Measurements from ENCODE around the gene ALK.
"Not testable (repeated sequence)": the region's sequence is repeated elsewhere in the genome, so short reads cannot be mapped to it uniquely, and the experiment has no call there.

Gene ALK

DNA sequence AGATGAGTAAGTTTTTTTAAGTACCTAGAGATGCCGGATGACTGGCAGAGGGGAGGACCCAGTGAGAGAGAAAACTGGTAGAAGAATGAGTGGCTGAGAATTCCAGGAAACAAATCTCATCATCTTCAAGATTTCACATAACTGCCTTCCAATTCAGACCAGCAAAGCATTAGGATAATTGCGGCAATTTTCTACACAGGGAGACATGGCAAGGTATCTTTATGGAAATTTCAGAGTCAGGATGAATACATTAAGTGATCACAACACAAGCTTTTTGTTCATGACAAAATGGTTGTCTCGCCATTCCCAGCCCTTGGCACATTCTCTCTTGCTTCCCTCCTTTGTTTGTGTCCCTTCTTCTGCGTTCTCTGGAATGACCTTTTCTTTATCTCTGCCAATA, 82.1 kb downstream of the ALK start:
- no peak for DNase-seq (ENCODE audit: low spot score)

DNA sequence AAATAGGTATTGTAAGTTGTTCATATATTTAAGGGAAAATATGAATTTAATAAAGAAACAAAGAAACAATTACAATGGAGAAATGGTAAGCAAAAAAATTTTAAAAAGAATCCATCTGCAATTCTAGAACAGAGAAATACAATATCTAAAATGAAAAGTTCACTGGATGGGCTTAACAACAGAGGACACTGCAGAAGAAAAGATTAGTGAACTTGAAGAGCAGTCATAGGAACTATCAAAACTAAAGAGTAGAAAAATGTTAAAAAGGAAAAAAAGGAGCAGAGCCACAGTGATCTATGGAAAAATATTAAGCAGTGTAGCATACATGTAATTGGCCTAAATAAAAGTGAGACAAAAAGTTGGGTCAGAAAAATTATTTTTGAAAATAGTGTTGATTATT, 83.5 kb downstream of the ALK start:
- no peak for DNase-seq (ENCODE audit: low spot score)

DNA sequence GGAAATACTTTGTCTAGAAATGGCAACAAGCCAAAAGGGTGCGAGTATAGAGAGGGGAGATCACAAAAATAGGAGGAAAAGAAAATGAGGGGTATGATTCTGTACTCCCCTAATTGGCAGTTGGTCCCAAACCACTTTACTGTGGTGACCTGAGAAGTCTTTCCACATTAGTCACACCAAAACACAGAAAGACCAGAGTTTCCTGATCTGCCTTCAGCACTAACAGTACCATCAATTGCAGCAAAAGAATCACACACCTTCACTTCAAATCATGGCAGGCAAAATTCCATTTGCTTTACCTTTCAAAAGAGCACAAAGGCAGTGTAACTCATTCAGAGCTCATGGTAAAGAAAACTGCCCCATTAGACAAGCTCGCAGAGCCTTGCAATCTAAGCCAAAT, 86.8 kb downstream of the ALK start:
- no peak for DNase-seq (ENCODE audit: low spot score)

DNA sequence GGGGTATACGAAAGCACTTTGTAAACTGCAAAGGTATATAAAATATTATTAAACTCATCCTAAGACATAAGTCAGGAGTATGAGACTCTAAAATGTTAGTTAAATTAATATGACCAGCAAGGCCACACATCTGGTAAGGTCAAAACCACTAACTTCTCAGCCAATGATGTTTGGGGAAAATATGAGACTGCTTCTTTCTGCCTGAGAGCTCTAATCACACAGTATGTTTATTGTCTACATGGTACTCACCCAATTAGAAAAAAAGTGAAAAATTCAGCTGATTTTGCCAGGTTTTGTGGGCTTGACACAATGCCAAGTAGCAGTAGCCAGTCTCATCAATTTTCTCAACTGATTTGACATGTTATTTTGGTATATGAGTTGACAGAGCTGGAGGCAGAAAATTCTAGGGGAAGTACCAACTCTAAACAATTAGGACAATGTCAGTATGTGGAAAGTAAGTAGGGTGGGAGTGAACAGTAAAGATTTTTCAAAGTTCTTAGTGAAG, 87.3 kb downstream of the ALK start:
- no peak for DNase-seq (ENCODE audit: low spot score)

DNA sequence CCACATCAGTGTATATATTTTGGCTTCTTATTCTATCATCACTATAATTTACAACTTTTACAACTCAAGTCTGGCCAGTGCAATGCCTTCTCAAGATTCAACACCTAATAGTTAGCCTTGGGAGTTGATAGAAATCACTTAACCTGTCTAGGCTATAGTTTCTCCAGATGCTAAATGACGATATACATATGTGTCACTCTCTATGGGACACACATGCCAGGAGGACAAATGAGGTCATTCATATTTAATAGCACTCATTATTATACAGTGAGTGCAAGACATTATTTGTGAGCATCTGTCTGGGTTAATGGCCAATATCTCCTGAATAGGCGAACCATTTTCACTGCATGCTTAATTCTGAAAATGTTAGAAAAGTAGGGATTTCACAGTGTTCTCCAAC, 89.8 kb downstream of the ALK start:
- DNase-seq (ENCODE audit: low spot score) = no peak

DNA sequence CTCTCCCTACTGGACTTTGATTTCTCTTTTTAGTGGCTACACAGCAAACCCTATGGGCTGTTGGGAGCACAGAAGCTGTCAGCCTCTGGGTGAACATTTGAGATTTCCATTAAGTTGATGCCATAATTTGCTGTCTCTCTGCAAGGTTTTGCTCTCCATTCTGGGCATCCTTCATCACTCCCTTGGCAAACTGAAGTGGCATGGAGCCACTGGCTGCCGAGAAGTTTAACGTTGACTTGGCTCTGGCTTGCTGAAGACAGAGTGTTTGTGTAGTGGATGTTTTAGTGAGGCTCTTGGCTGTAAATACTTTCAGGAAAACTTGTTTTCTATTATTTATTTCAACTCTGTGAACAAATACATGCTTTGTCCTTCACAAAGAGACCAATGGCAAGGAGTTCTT, 91.5 kb downstream of the ALK start:
- peak; percentile 65 for DNase-seq (ENCODE audit: low spot score)

DNA sequence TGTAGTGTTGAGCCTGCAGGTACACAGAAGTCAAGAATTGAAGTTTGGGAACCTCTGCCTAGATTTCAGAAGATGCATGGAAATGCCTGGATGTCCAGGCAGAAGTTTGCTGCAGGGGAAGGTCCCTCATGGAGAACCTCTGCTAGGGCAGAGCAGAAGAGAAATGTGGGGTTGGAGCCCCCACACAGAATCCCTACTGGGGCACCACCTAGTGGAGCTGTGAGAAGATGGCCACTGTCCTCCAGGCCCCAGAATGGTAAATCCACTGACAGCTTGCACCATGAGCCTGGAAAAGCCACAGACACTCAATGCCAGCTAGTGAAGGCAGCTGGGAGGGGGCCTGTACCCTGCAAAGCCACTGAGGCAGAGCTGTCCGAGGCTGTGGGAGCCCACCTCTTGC, 97.2 kb downstream of the ALK start:
- DNase-seq (ENCODE audit: low spot score) = not testable (repeated sequence)

DNA sequence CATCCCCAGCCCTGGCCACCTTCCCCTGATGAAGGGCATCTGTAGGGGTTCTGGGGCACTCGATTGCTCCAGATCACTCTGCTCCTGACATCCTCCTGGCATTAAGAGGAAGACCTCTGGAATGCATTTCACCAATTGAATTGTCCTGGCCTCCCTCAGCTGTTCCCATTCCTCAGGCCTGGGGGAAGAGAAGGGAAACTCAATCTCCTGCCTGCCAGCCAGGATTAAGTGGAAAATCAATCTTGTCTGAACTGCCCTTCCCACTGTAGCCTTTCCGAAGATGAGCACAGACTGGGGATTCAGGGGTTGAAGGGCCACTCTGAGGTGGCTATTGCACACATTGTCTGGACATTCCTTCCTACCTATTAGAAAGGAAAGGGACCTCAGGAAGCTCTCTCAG, 99.8 kb downstream of the ALK start:
- DNase-seq (ENCODE audit: low spot score) = no peak

DNA sequence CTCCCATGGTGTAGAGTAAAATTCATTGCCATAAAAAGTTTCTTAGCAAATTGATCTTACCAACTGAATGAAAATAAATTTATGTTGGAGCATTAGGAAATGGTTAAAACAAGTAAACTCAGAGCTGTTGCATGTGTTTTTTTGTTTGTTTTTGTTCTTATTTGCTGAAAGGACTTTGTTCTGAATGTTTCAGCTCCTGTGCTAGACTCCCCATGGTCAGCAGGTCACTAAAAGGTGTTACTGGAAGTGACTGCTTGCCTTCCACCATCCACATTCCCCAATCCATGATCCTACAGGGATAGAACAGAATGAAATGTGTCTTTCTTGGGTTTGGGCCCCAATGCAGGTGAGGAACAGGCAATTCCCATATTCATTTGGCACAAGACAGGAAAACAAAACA, 101.8 kb downstream of the ALK start:
- DNase-seq (ENCODE audit: low spot score) = no peak

DNA sequence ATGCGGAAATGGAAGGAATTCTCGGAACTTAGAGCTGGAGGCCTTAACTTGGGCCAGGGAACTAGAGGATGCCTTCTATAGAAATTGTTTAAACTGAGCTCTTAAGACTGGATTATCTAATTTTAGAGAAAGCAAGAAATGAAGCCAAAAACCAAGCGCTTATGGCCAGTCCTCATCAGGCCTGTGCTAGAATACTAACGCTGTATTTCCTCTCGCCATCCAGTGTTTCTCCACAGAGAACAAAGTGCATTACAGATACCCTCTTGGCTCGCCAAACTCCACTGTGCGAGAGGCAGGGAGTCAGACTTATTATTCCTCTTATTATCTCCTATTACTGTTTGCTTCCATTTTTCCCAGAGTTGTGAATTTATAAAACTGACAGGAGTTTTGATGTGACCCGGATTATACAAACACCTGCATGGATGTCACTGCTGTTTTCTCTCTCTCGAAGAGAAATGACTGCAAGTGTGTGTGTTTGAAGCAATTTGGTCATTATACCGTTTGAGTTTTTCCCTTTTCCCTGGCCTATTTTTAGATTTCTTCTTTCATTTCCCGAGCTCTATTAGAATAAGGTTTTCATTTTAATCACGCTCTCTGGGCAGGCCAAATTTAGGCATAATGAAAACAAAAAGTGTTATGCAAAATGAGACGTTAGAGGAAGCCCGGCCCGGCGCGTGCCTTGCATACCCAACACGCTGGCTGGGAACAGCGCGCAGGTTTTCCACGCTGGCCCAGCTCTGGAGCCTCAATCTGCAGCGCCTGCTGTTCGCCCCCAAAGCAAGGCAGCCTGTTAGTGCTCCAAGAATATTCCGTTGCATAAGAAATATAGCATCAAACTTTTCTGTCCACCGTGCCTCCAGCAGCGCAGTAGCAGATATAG, 103.3 kb downstream of the ALK start:
- peak; percentile 66 for DNase-seq (ENCODE audit: low spot score)

DNA sequence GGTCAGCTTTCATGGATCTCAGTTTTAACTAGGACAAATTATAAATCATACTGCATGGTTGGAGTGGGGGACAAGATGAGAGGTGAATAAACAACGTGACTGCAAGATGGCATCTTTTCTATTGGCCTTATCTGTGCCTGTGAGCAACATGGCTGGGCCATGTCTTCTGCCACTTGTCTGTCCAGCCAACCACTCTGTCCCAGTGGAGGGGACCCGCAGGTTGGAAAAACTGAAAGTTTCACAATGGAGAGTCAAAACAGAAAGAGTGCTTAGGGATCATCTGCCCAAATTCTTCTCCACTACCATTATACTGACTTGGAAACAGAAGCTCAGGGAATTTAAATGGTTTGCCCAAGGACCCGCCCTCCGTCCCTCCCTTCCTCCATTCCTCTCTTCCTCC, 104.1 kb downstream of the ALK start:
- DNase-seq (ENCODE audit: low spot score) = no peak

DNA sequence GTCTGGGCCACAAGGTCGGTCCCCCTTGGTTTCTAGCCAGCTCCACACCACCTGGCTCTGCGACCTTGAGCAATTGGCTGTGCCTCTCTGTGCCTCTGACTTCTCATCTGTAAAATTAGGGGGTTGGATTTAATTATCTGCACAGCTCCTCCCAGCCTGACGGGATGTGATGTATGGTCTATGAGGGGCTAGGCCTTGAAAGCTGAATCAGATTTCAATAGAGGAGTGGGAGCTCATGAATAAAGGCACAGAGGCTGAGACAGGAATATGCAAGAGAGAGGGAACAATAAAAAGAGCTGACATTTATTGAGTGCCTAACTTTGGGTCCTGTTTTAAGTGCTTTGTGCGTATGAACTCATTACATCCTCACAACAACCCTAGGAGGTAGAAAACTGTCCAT, 104.7 kb downstream of the ALK start:
- no peak for DNase-seq (ENCODE audit: low spot score)

DNA sequence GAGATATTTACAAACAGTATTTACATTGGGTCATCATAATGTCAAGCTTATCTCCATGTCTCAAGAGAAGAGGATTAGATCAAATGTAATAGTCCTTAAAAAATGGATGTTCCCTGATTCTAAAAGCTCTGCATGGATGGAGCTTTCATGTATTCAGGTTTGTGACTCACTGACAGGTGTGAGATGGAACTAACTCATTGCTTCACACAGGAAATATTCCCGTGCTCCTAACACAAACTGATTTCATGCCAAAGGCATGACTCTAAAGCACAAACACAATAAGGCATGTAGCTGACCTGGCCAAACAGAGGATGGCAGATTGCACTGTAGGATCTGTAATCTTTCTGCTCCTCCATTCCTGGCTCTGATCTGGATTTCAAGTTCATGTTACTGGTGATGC, 110.0 kb downstream of the ALK start:
- no peak for DNase-seq (ENCODE audit: low spot score)

DNA sequence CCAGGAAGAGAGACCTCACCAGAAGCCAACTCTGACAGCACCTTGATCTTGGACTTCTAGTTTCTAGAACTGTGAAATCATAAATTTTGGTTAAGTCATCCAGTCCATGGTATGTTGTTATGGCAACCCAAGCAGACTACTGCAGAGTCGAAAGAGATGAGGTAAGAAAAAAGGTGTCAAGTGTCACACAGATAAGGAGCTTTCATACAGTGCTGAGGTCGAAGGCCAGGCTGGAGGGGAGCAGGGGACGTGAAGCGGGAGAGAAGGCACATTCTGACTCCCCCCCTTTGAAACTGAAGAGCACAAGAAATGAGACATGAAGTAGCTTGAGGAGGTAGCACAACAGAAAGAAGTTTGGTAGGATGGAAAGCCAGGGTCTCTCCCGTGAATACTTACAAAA, 110.4 kb downstream of the ALK start:
- no peak for DNase-seq (ENCODE audit: low spot score)

DNA sequence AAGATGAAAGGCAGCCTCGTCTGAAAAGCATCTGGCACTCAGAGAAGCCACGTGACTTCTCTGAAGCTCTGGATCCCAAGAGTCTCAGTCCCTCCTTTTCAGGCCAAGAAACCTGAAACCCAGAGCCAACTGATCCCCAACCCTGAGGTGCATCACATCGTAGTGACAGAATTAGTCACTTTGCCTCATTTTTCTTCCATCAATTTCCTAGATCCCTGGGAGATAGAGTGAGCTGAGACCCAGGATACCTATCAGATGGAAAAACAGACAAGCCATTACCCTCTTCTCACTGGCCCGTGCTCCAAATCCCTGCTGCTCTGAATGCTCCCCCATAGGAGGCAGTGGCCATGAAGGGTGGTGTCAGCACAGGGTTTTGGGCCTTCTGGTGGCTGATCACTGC, 113.1 kb downstream of the ALK start:
- DNase-seq (ENCODE audit: low spot score) = no peak

DNA sequence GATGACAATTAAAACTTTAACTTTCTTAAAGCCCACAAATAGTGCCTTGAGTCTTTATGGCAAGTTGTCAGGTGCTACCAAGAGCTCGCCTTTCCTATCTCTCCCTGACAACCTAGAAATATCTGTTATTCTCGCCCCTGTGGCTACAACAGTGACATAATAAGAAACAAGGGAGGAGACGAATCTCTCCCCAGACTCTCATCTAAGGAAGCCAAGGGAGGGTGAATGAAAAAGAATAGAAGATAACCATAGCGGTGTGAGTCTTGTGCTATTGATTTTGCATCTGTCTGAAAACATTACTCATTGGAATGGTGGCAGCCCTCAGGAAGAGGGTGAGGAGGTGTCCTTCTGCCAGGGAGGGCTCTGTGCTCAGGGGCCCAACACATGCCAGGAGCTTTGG, 114.3 kb downstream of the ALK start:
- no peak for DNase-seq (ENCODE audit: low spot score)

DNA sequence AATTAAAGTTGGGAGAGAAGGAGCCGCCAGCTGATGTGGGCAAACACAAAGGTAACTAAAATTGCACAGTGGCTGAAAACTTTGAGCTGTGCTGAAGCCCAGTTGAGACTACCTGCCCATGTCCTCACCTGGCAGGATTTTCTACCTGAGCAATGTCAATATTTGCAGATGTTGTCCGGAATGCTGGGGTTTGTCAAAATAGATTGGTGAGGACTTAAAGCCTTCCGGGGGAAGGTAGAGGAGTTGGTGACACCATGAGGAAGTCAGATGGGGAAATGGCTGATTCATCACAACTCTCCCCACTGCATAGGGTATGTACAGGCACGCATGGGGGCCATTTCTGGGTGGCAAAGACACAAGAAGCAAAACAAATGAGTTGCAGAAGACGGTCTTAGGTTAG, 114.9 kb downstream of the ALK start:
- no peak for DNase-seq (ENCODE audit: low spot score)

DNA sequence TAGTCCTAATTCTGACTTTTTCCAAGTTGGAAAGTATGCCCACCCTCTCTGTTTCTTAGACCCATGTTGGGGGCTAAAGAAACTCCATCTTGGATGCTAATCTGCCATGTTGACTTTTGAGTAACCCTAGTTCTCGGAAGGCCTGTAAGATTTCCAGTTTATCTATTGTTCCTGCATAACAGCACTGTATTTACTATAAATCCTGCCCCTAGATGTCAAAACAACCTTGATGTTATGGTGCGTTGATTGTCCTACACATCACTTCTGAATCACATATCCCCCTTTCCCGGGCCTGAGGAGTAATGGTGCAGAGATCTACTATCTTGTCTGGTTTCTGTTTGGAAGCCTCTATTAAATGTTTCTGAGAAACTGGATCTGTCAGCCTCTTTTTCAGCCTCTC, 116.7 kb downstream of the ALK start:
- DNase-seq (ENCODE audit: low spot score) = no peak

DNA sequence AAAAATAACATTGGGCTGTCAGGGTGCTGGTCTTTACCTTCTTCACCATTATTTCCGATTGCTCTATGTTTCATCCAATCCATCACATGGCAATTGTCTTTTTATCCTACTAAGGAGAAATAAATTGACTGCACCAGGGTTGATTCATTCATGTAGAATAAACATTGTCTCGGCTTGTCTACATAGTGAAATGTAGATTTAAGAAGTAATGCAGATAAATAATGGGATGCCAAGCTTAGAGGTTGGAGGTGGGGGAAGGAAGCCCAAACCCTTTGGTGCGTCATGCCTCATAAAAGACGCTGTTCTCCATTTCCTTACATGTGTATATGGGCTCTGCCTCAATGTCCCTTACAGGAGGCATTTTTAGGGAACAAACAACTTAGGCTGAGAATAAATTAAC, 117.8 kb downstream of the ALK start:
- no peak for DNase-seq (ENCODE audit: low spot score)

DNA sequence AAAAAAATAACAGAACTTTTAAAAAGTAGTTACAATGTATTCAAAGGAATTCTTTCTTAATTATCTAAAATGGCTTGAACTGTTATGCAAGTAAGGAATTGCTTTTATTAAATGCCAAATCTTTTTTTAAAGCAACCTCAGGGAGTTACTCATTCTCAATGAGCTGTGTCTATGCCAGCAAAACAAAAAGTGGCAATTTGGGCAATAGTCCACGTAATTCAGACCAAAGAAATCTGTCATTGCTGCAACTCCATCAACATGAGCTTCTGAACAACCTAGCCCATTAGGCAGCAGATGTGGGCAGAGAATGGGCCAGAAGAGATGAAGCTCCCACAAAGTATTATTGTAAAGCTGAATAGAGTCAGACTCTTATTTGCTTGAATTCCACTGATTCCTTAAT, 118.4 kb downstream of the ALK start:
- DNase-seq (ENCODE audit: low spot score) = no peak

DNA sequence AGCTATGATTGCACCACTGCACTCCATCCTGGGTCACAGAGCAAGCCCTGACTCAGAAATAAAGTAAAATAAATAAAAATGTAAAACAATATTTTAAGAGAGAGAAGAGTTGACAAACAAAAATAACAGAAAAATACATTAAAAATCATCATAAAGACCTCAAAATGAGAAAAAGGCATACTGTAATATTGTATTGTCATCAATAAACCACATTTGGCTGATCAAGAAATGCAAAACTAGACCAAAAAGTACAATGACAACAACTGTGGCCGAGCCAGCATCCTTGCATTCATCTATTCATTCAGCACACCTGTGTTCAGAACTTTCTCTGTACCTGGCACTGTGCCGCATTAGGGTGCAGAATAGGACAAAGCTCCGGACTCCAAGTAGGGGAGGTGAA, 121.8 kb downstream of the ALK start:
- DNase-seq (ENCODE audit: low spot score) = no peak

DNA sequence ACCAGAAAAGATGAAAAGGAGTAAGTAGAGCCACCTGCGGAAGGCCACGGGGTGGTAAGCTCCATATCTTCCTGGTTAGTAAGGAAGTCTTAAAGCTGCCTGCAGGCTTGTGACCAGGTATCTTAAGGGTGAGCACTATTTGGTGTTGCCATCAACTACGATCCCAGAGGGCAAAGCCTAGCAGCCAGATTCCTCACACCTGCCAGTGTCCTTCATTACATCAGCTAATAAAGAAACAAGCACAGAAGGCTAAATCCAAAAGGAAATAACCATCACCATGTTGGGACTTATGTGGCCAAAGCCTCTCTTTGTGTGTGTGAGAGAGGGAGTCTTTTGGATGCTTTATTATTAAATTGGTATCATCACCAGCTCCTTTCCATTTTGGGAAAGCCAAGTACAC, 123.5 kb downstream of the ALK start:
- no peak for DNase-seq (ENCODE audit: low spot score)

DNA sequence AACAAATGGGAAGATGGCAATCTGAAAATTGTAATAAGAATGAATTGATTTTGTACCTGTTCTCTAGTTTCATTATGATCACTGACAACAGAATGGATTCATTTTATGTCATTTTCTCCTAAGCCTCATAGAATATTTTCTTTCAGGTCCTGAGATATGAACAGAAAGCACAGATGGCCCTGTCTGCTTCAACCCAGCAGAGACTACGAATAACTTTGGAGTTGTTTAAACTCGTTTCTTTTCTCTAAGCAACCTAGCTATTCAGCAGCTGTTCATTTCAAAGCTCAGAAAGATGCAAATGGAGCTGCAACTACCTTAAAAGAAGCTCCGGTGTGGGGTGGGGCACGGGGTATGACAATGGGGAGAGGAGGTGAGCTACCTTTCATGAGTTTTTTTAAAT, 124.9 kb downstream of the ALK start:
- no peak for DNase-seq (ENCODE audit: low spot score)

DNA sequence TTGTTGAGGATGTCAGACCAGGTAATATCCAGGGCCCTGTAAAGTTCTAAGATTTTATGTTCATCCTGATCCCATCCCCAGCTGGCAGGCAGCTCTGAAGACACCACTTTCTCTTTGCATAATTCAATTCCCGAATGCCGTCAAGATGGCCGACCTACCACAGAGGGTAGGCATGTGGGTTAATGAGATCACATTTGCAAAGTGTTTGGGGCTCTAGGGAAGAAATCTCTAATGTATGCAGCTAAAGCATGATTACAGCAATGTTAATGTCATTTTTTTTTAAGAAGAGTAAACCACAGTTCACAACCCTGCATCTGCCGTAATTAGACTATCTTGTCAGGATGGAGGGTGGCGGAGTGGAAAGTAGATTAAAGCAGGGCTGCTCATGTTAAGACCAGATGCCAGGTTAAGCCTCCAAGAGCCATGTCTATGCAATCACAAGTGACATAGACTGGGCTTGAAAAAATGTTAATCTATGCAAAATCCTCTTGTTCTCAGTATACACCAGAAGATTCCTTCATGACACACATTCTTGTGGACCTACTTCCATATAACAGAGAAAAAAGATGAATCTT, 131.4 kb downstream of the ALK start:
- DNase-seq (ENCODE audit: low spot score) = no peak
